Hypothalamus (tissue), 51 donors: ENCODE results near the gene TST.
"Not testable (repeated sequence)": the region's sequence is repeated elsewhere in the genome, so short reads cannot be mapped to it uniquely, and the experiment has no call there.

ENCODE experiments used
- DNase-seq, 51 donors: peaks; one replicate each; lab custom pipeline; 2025; lab: John Stamatoyannopoulos, UW

The TST gene

GRCh38 chr22:36990457-36990856 lies 28.8 kb downstream of the TST start:
- DNase-seq: no peak

- DNase-seq: not testable (repeated sequence)
Observed at GRCh38 chr22:36989012-36989411, 30.2 kb downstream of the TST start.

GRCh38 chr22:36988075-36988832 lies 31.0 kb downstream of the TST start:
- no peak for DNase-seq

- no peak for DNase-seq
Observed at GRCh38 chr22:36986242-36986821, 32.9 kb downstream of the TST start.

- no peak for DNase-seq
Observed at GRCh38 chr22:36985211-36985889, 33.9 kb downstream of the TST start.

GRCh38 chr22:36982136-36982535 lies 37.1 kb downstream of the TST start:
- DNase-seq: no peak

- DNase-seq: no peak
Observed at GRCh38 chr22:36981247-36981775, 37.9 kb downstream of the TST start.

GRCh38 chr22:36979016-36979910 lies 40.0 kb downstream of the TST start:
- no peak for DNase-seq

- peak in 49 of 51 donors; percentile 12 to 90 (median 74) for DNase-seq
Observed at GRCh38 chr22:36977947-36978660, 41.1 kb downstream of the TST start.

GRCh38 chr22:36977401-36977861 lies 41.8 kb downstream of the TST start:
- DNase-seq: peak in 22 of 51 donors; percentile 2 to 54 (median 16)

- no peak for DNase-seq
Observed at GRCh38 chr22:36976606-36977005, 42.6 kb downstream of the TST start.

GRCh38 chr22:36971341-36972125 lies 47.7 kb downstream of the TST start:
- DNase-seq: no peak

- no peak for DNase-seq
Observed at GRCh38 chr22:36968249-36968964, 50.8 kb downstream of the TST start.

GRCh38 chr22:36966851-36967540 lies 52.3 kb downstream of the TST start:
- no peak for DNase-seq

- no peak for DNase-seq
Observed at GRCh38 chr22:36965696-36966095, 53.6 kb downstream of the TST start.

GRCh38 chr22:36964106-36964505 lies 55.1 kb downstream of the TST start:
- no peak for DNase-seq

- no peak for DNase-seq
Observed at GRCh38 chr22:36963302-36963701, 55.9 kb downstream of the TST start.

GRCh38 chr22:36961626-36962025 lies 57.6 kb downstream of the TST start:
- DNase-seq: no peak
